ENCODE data around the gene LIPJ. TPM values are rescaled to one million over a fixed set of nuclear protein-coding genes. Genes with fewer than 3 reads are reported as not detected.

The LIPJ gene
- total and polyA plus RNA-seq, 4 experiments from 2014 or later, result 0.19 to 0.32 TPM; not detected in 2

- CTCF ChIA-PET (ENCODE audit: partially characterized antibody), result no interaction called here
- POLR2A ChIA-PET (ENCODE audit: partially characterized antibody), result no interaction called here
- Mint-ChIP-seq H3K9me3 (no peaks in the 10 kb centered on the region), H3K27me3 (no peaks in the 10 kb centered on the region), H3K4me3 (no peak overlapping the region), H3K36me3 (no peaks in the 10 kb centered on the region), H3K27ac (no peak overlapping the region), H3K4me1 (no peaks in the 10 kb centered on the region)
- intact Hi-C loops (cut with micrococcal nuclease), result no loop called here
- DNase-seq, result no peak
- no peak overlapping the region for H3K4me3 ChIP-seq (ENCODE audit: low read length in 2 of 2)
- no peaks in the 10 kb centered on the region for H3K27me3 ChIP-seq (ENCODE audit: insufficient read depth, low read length)
- H3K27ac ChIP-seq (ENCODE audit: low read depth, low read length), result no peak overlapping the region
- H3K36me3 ChIP-seq (ENCODE audit: insufficient read depth, low read length), result no peaks in the 10 kb centered on the region
- H3K4me1 ChIP-seq (ENCODE audit: insufficient read depth, low read length), result no peaks in the 10 kb centered on the region
- H3K9me3 ChIP-seq (ENCODE audit: control insufficient read depth in 1 of 2, low read length in 2 of 2), result no peaks in the 10 kb centered on the region
Observed at GRCh38 chr10:88545359-88545758, 41.2 kb upstream of the LIPJ start.

- Histone ChIP-seq H3K4me3 (ENCODE audit: low read length in 2 of 2) (no peak overlapping the region), H3K36me3 (ENCODE audit: insufficient read depth, low read length) (no peaks in the 10 kb centered on the region), H3K9me3 (ENCODE audit: control insufficient read depth in 1 of 2, low read length in 2 of 2) (no peaks in the 10 kb centered on the region), H3K4me1 (ENCODE audit: insufficient read depth, low read length) (no peaks in the 10 kb centered on the region), H3K27me3 (ENCODE audit: insufficient read depth, low read length) (no peaks in the 10 kb centered on the region), H3K27ac (ENCODE audit: low read depth, low read length) (no peak overlapping the region)
- no peak overlapping the region for H3K4me3 Mint-ChIP-seq
- H3K9me3 Mint-ChIP-seq, result no peaks in the 10 kb centered on the region
- no peaks in the 10 kb centered on the region for H3K4me1 Mint-ChIP-seq
- CTCF ChIA-PET (ENCODE audit: partially characterized antibody), result no interaction called here
- H3K27me3 Mint-ChIP-seq, result no peaks in the 10 kb centered on the region
- intact Hi-C loops (cut with micrococcal nuclease), result no loop called here
- no peak for DNase-seq
- no peak overlapping the region for H3K27ac Mint-ChIP-seq
- POLR2A ChIA-PET (ENCODE audit: partially characterized antibody), result no interaction called here
- no peaks in the 10 kb centered on the region for H3K36me3 Mint-ChIP-seq
Observed at GRCh38 chr10:88546497-88546896, 40.1 kb upstream of the LIPJ start.

- H3K27me3 Mint-ChIP-seq, result no peaks in the 10 kb centered on the region
- H3K36me3 Mint-ChIP-seq, result no peaks in the 10 kb centered on the region
- ChIA-PET POLR2A (ENCODE audit: partially characterized antibody) (no interaction called here), CTCF (ENCODE audit: partially characterized antibody) (interaction anchor here (0.9 to 5.3 kb wide), 7 partner anchors 9 to 732 kb away, joined by 3 to 51 read pairs (median 13); partner anchors contain the start of gene ATAD1)
- intact Hi-C loops (cut with micrococcal nuclease), result no loop called here
- H3K27ac Mint-ChIP-seq, result no peak overlapping the region
- no peaks in the 10 kb centered on the region for H3K27me3 ChIP-seq (ENCODE audit: insufficient read depth, low read length)
- no peaks in the 10 kb centered on the region for H3K9me3 ChIP-seq (ENCODE audit: control insufficient read depth in 1 of 2, low read length in 2 of 2)
- H3K4me3 Mint-ChIP-seq, result no peak overlapping the region
- no peaks in the 10 kb centered on the region for H3K4me1 ChIP-seq (ENCODE audit: insufficient read depth, low read length)
- H3K4me3 ChIP-seq (ENCODE audit: low read length in 2 of 2), result no peak overlapping the region
- no peaks in the 10 kb centered on the region for H3K9me3 Mint-ChIP-seq
- no peaks in the 10 kb centered on the region for H3K4me1 Mint-ChIP-seq
- DNase-seq, result no peak
- H3K36me3 ChIP-seq (ENCODE audit: insufficient read depth, low read length), result no peaks in the 10 kb centered on the region
- H3K27ac ChIP-seq (ENCODE audit: low read depth, low read length), result no peak overlapping the region
Observed at GRCh38 chr10:88551246-88551645, 35.3 kb upstream of the LIPJ start.

GRCh38 chr10:88553116-88553752, 33.3 kb upstream of the LIPJ start:
- ChIA-PET CTCF (ENCODE audit: partially characterized antibody) (interaction anchor here (0.9 to 5.3 kb wide), 15 partner anchors 15 to 898 kb away, joined by 3 to 51 read pairs (median 4); partner anchors contain the start of genes ATAD1, PAPSS2 and RNLS), POLR2A (ENCODE audit: partially characterized antibody) (no interaction called here)
- H3K27me3 ChIP-seq (ENCODE audit: insufficient read depth, low read length), result no peaks in the 10 kb centered on the region
- no peaks in the 10 kb centered on the region for H3K36me3 Mint-ChIP-seq
- H3K27ac ChIP-seq (ENCODE audit: low read depth, low read length), result no peak overlapping the region
- H3K27ac Mint-ChIP-seq, result no peak overlapping the region
- H3K36me3 ChIP-seq (ENCODE audit: insufficient read depth, low read length), result no peaks in the 10 kb centered on the region
- no peaks in the 10 kb centered on the region for H3K4me1 ChIP-seq (ENCODE audit: insufficient read depth, low read length)
- no peaks in the 10 kb centered on the region for H3K9me3 Mint-ChIP-seq
- DNase-seq, result peak; percentile 43 to 52 (median 49)
- intact Hi-C loops (cut with micrococcal nuclease), result loop anchor here (1.0 kb wide), 6 partner anchors 164 to 897 kb away; partner anchors contain the start of gene ATAD1
- H3K4me1 Mint-ChIP-seq, result no peaks in the 10 kb centered on the region
- no peaks in the 10 kb centered on the region for H3K9me3 ChIP-seq (ENCODE audit: control insufficient read depth in 1 of 2, low read length in 2 of 2)
- no peaks in the 10 kb centered on the region for H3K27me3 Mint-ChIP-seq
- H3K4me3 Mint-ChIP-seq, result no peak overlapping the region
- H3K4me3 ChIP-seq (ENCODE audit: low read length in 2 of 2), result no peak overlapping the region

GRCh38 chr10:88555190-88555908, 31.2 kb upstream of the LIPJ start:
- Mint-ChIP-seq H3K27ac (no peak overlapping the region), H3K4me1 (peaks cover 3 to 13% (median 5%) of the 10 kb centered on the region in 4 donors), H3K4me3 (no peak overlapping the region), H3K36me3 (no peaks in the 10 kb centered on the region), H3K27me3 (no peaks in the 10 kb centered on the region), H3K9me3 (no peaks in the 10 kb centered on the region)
- intact Hi-C loops (cut with micrococcal nuclease), result no loop called here
- no peaks in the 10 kb centered on the region for H3K9me3 ChIP-seq (ENCODE audit: control insufficient read depth in 1 of 2, low read length in 2 of 2)
- ChIA-PET POLR2A (ENCODE audit: partially characterized antibody) (no interaction called here), CTCF (ENCODE audit: partially characterized antibody) (interaction anchor here (0.8 to 5.3 kb wide), 4 partner anchors 255 to 704 kb away, joined by 3 to 51 read pairs (median 6); no protein-coding TSS in a partner anchor)
- H3K27ac ChIP-seq (ENCODE audit: low read depth, low read length), result no peak overlapping the region
- no peak for DNase-seq
- peaks cover 5% of the 10 kb centered on the region for H3K4me1 ChIP-seq (ENCODE audit: insufficient read depth, low read length)
- no peaks in the 10 kb centered on the region for H3K36me3 ChIP-seq (ENCODE audit: insufficient read depth, low read length)
- no peak overlapping the region for H3K4me3 ChIP-seq (ENCODE audit: low read length in 2 of 2)
- H3K27me3 ChIP-seq (ENCODE audit: insufficient read depth, low read length), result no peaks in the 10 kb centered on the region

GRCh38 chr10:88557256-88557655, 29.3 kb upstream of the LIPJ start:
- no peaks in the 10 kb centered on the region for H3K36me3 Mint-ChIP-seq
- CTCF ChIA-PET (ENCODE audit: partially characterized antibody), result interaction anchor here (1.0 kb wide), 1 partner anchor 698 kb away, joined by 3 read pairs; no protein-coding TSS in a partner anchor
- Histone ChIP-seq H3K27me3 (ENCODE audit: insufficient read depth, low read length) (no peaks in the 10 kb centered on the region), H3K4me1 (ENCODE audit: insufficient read depth, low read length) (peaks cover 8% of the 10 kb centered on the region), H3K36me3 (ENCODE audit: insufficient read depth, low read length) (no peaks in the 10 kb centered on the region), H3K9me3 (ENCODE audit: control insufficient read depth in 1 of 2, low read length in 2 of 2) (no peaks in the 10 kb centered on the region), H3K4me3 (ENCODE audit: low read length in 2 of 2) (no peak overlapping the region), H3K27ac (ENCODE audit: low read depth, low read length) (no peak overlapping the region)
- H3K27me3 Mint-ChIP-seq, result no peaks in the 10 kb centered on the region
- H3K9me3 Mint-ChIP-seq, result no peaks in the 10 kb centered on the region
- intact Hi-C loops (cut with micrococcal nuclease), result no loop called here
- no peak for DNase-seq
- H3K27ac Mint-ChIP-seq, result no peak overlapping the region
- no peak overlapping the region for H3K4me3 Mint-ChIP-seq
- peaks cover 5 to 16% (median 7%) of the 10 kb centered on the region in 4 donors for H3K4me1 Mint-ChIP-seq
- POLR2A ChIA-PET (ENCODE audit: partially characterized antibody), result interaction anchor here (0.7 kb wide), 1 partner anchor 1019 kb away, joined by 3 read pairs; no protein-coding TSS in a partner anchor

GRCh38 chr10:88557658-88558057, 28.9 kb upstream of the LIPJ start:
- no peaks in the 10 kb centered on the region for H3K27me3 ChIP-seq (ENCODE audit: insufficient read depth, low read length)
- intact Hi-C loops (cut with micrococcal nuclease), result no loop called here
- CTCF ChIA-PET (ENCODE audit: partially characterized antibody), result interaction anchor here (1.0 kb wide), 1 partner anchor 698 kb away, joined by 3 read pairs; no protein-coding TSS in a partner anchor

More at GRCh38 chr10:88557658-88558057, 28.9 kb upstream of the LIPJ start:
- Mint-ChIP-seq H3K4me1 (peaks cover 5 to 16% (median 7%) of the 10 kb centered on the region in 4 donors), H3K27me3 (no peaks in the 10 kb centered on the region), H3K4me3 (no peak overlapping the region), H3K27ac (no peak overlapping the region), H3K36me3 (no peaks in the 10 kb centered on the region), H3K9me3 (no peaks in the 10 kb centered on the region)
- no peak overlapping the region for H3K27ac ChIP-seq (ENCODE audit: low read depth, low read length)
- H3K4me1 ChIP-seq (ENCODE audit: insufficient read depth, low read length), result peaks cover 8% of the 10 kb centered on the region
- no peaks in the 10 kb centered on the region for H3K9me3 ChIP-seq (ENCODE audit: control insufficient read depth in 1 of 2, low read length in 2 of 2)
- no peak overlapping the region for H3K4me3 ChIP-seq (ENCODE audit: low read length in 2 of 2)
- H3K36me3 ChIP-seq (ENCODE audit: insufficient read depth, low read length), result no peaks in the 10 kb centered on the region
- POLR2A ChIA-PET (ENCODE audit: partially characterized antibody), result interaction anchor here (0.7 kb wide), 1 partner anchor 1020 kb away, joined by 3 read pairs; no protein-coding TSS in a partner anchor
- no peak for DNase-seq
